ENCODE measurements around the gene RETREG1.
A peak's percentile ranks its signal among the peaks of the same experiment; 100 is the strongest.

The RETREG1 gene

DNA sequence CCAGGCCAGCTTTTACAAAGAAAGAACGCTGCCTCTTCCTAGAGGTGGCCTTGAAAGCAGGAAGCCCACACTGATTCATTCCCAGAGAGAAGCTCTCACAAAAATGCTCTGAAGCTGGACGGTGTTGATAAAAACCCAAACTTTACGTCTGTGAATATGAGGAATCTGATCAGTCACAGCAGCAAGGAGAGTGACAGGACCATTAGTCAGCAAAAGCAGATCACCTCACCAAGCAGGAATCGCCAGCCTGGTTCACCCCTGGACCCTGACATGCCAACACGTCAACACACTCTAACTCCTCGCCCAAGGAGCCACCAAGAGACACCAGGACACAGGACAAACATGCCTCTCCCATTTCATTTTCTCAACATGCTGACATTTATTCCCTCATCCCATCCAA is 80.6 kb downstream of the RETREG1 start:
- no peak overlapping the region for H3K4me3 ChIP-seq (ENCODE audit: low read length)
- TF ChIP-seq, protein P1, sequence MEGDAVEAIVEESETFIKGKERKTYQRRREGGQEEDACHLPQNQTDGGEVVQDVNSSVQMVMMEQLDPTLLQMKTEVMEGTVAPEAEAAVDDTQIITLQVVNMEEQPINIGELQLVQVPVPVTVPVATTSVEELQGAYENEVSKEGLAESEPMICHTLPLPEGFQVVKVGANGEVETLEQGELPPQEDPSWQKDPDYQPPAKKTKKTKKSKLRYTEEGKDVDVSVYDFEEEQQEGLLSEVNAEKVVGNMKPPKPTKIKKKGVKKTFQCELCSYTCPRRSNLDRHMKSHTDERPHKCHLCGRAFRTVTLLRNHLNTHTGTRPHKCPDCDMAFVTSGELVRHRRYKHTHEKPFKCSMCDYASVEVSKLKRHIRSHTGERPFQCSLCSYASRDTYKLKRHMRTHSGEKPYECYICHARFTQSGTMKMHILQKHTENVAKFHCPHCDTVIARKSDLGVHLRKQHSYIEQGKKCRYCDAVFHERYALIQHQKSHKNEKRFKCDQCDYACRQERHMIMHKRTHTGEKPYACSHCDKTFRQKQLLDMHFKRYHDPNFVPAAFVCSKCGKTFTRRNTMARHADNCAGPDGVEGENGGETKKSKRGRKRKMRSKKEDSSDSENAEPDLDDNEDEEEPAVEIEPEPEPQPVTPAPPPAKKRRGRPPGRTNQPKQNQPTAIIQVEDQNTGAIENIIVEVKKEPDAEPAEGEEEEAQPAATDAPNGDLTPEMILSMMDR (IDR thresholded peaks at IDR 0.05; ENCODE audit: insufficient read depth, low read depth, low read length, missing control alignments) = no peak
- peak; percentile 81 for DNase-seq (ENCODE audit: low read depth)

DNA sequence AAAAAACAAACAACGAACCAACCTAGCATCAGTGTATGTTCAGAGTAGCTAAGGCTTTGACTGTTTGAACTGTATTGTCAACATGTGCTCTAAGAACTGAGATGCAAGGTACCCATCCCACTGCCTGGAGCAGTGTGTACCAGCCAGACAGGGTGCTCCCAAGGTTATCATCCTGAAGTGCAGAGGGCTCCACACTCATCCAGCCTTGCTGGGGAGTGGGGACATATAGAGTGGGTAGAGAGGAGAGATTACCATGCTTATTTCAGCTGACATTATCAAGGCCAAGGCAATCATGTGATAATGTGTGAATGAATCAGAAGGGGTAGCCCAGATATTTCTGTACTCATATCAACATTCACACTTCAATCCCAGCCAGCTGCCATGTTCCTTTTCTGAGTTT is 82.5 kb downstream of the RETREG1 start:
- H3K4me3 ChIP-seq (ENCODE audit: low read length) = no peak overlapping the region
- TF ChIP-seq, protein P1 (IDR thresholded peaks at IDR 0.05; ENCODE audit: insufficient read depth, low read depth, low read length, missing control alignments) = no peak
- no peak for DNase-seq (ENCODE audit: low read depth)

DNA sequence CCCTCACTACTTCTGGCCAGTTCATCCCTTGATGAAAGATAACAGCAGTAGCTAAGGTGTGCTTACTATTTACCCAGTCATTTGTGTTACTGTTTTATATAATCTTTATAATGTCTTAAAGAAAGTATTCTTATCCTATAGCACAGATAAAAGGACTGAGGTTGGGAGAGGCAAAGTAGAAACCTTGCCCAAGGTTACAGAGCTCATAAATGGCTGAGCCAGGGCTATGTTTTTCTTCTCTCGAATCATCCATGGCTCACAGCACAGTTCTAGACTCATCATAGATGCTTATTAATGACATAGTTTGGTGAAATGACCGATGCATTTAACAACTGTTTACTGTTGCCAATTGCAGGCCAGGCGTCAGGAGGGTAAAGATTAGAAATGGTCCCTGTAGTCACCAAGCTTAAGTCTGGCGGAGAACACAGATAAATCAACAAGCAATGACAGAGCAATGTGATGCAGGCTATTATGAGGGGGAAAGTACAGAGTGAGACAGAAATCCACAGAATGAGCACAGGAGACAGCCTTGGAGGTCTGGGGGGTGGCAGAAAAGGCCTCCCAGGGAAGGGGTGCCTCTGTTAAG is 85.6 kb downstream of the RETREG1 start:
- no peak for DNase-seq (ENCODE audit: low read depth)
- TF ChIP-seq, protein P1 (IDR thresholded peaks at IDR 0.05; ENCODE audit: insufficient read depth, low read depth, low read length, missing control alignments) = no peak
- no peak overlapping the region for H3K4me3 ChIP-seq (ENCODE audit: low read length)

DNA sequence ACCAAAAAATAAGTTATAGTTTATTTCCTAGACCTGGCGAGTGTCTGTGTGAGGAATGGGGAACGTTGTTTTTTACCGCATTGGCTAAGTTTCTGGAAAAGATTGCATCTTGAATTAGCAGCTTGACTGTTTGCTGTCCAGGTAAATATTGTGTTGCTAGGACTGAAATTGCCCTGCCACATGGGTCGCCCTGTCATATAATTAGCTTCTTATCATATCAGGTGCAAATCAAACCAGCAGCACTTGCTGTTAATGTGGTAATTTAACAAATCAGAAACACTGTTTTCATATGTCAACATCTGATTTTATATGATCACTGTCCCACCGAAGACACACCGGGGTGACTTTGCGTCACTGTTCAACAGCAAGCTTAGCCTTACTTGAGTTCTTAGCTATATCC is 87.5 kb downstream of the RETREG1 start:
- no peak for DNase-seq (ENCODE audit: low read depth)
- TF ChIP-seq, protein P1 (IDR thresholded peaks at IDR 0.05; ENCODE audit: insufficient read depth, low read depth, low read length, missing control alignments) = no peak
- no peak overlapping the region for H3K4me3 ChIP-seq (ENCODE audit: low read length)

DNA sequence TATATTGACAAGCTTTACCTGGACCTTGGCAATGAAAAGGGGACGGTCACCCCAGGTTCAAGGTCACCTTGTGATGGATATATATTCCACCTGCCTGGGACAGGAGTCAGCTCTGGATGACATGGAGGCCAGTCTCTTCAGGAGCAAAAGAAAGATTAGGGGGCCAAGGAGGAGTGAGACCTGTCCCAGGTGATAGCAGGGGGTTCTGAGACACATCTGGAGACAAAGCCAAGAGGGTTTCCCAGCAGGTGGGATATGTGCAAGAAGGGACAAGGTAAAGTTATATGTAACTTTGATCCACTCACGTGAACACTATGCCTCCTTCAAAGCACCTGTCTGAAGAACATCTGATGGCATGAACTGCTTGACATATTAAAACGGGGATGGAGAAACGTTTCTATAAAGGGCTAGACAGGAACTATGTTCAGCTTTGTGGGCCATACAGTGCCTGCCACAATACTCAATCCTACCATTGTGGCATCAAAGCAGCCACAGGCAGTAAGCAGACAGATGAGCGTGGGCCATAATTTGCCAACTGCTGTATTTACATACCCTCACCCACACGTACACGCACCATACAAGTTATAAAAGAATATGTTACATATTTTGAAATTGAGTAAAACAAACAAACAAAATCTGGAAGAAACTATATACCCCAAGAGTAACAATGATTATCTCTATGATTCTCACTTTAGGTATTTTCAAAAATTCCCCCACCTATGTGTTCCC is 88.3 kb downstream of the RETREG1 start:
- no peak for DNase-seq (ENCODE audit: low read depth)
- TF ChIP-seq, protein P1 (IDR thresholded peaks at IDR 0.05; ENCODE audit: insufficient read depth, low read depth, low read length, missing control alignments) = no peak
- H3K4me3 ChIP-seq (ENCODE audit: low read length) = no peak overlapping the region

DNA sequence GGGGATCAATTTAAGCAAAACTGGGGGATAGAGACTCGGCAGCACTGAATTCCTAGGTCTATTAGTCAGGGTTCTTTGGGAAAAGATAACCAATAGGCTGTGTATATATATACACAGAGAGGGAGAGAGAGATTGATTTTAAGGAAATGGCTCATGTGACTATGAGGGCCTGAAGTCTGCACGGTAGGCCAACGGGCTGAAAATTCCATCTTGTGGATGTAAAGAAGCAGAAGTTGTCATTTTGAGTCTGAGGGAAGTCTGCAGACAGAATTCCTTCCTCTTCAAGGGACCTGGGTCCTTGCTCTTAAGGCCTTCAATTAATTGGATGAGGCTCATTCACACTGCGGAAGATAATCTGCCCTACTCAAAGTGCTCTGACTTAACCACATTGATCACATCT is 91.1 kb downstream of the RETREG1 start:
- no peak overlapping the region for H3K4me3 ChIP-seq (ENCODE audit: low read length)
- no peak for DNase-seq (ENCODE audit: low read depth)
- TF ChIP-seq, protein P1 (IDR thresholded peaks at IDR 0.05; ENCODE audit: insufficient read depth, low read depth, low read length, missing control alignments) = no peak

DNA sequence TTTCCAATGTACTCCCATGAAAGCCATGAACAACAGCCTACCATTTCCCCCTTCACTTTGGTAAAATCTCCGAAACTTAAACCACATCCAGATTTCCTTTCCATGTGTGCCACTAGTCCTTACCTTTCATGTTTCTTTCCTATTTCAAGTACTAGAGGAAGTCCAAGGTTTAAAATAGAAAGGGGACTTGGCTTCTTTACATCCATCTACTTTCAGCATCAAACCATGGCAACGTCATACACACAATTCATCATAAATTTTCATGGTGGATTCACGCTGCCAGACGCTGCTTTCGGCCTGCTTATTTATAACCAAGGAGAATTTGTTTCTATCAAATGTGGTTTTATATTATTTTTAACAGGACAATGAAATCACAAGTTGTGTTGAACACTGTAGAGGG is 92.5 kb downstream of the RETREG1 start:
- no peak overlapping the region for H3K4me3 ChIP-seq (ENCODE audit: low read length)
- TF ChIP-seq, protein P1 (IDR thresholded peaks at IDR 0.05; ENCODE audit: insufficient read depth, low read depth, low read length, missing control alignments) = no peak
- DNase-seq (ENCODE audit: low read depth) = no peak

All from epithelial cell of esophagus (primary cell).